Fibroblast of the aortic adventitia (primary cell): ENCODE results near the gene EFCAB12. TPM values are rescaled to one million over a fixed set of nuclear protein-coding genes. Genes with fewer than 3 reads are reported as not detected.
A peak's percentile ranks its signal among the peaks of the same experiment; 100 is the strongest.
"Not testable (repeated sequence)": the region's sequence is repeated elsewhere in the genome, so short reads cannot be mapped to it uniquely, and the experiment has no call there.

Source experiments
- DNase-seq: peaks from one replicate; pipeline ENCODE4 v3.0.0-alpha.2; 2010; ENCODE audit warnings: low read depth
- H3K4me3 ChIP-seq: 2 replicates; pipeline ENCODE4 v1.5.1; 2011; ENCODE audit warnings: low read depth, mild to moderate bottlenecking, control low read depth, low read length, moderate library complexity
- CTCF ChIP-seq: IDR thresholded peaks from 2 replicates; pipeline ENCODE4 v1.5.1; 2011; ENCODE audit warnings: mild to moderate bottlenecking, low read length, control low read depth, inconsistent platforms; ENCODE audit not compliant: insufficient read depth
- total RNA-seq: library from RNA; depleted of rRNA; stranded (reverse); fragments of >200 nt; gene quantifications from 2 replicates; pipeline ENCODE4 v1.2.3, GENCODE V29; 2012; ENCODE audit warnings: low replicate concordance

EFCAB12 gene
- total RNA-seq, 1 donor, result under 0.01 TPM

DNA sequence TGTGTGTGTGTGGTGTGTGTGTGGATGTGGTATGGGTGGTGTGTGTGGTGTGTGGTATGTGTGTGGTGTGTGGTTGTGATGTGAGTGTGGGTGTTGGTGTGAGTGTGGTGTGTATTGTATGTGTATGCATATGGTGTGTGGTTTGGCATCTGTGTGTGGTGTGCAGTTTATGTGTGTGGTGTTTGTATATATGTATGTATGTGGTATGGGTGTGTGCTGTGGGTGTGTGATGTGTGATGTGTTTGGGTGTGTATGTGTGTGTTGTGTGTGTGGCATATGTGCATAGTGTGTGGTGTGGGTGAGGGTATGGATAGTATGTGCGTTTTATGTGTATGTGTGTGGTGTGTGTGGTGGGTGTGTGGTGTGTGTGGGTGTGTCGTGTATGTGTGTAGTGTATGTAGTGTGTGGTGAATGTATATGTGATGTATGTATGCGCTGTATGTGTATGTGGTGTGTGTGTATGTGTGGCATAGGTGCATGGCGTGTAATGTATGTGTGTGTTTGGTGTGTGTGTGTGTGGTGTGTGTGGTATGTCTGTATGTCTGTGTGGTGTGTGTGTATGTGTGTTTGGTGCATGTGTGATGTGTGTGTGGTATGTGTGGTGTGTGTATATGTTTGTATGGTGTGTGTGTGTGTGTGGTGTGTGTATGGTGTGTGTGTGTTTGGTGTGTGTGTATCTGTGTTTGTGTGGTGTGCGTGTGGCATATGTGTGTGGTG is 58.0 kb downstream of the EFCAB12 start:
- DNase-seq, result no peak
- TF ChIP-seq CTCF, result no peak
- no peak overlapping the region for H3K4me3 ChIP-seq

- no peak for DNase-seq
- TF ChIP-seq CTCF, result no peak
- no peak overlapping the region for H3K4me3 ChIP-seq
These were observed 58.7 kb downstream of the EFCAB12 start for GRCh38 chr3:129369711-129370110.

DNA sequence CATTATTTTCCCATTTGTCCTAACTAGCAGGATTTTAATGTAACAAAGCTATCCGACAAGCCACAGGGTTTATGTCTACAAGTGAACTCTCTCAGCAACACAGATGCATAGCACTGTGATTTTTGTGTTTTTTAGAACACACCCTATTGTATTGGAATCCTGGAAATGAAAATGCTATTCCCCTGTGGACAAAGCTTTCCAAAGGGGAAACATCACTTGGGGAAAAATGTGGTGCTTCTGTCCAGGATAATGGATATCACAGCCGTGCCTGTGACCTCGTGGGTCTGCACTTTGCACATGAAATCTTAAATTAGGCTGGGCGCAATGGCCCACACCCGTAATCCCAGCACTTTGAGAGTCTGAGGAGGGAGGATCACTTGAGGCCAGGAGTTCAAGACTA is 60.6 kb downstream of the EFCAB12 start:
- no peak overlapping the region for H3K4me3 ChIP-seq
- DNase-seq, result no peak
- no peak for TF ChIP-seq CTCF

- DNase-seq, result no peak
- H3K4me3 ChIP-seq, result no peak overlapping the region
- no peak for TF ChIP-seq CTCF
These were observed 62.1 kb downstream of the EFCAB12 start for GRCh38 chr3:129366312-129366831.

DNA sequence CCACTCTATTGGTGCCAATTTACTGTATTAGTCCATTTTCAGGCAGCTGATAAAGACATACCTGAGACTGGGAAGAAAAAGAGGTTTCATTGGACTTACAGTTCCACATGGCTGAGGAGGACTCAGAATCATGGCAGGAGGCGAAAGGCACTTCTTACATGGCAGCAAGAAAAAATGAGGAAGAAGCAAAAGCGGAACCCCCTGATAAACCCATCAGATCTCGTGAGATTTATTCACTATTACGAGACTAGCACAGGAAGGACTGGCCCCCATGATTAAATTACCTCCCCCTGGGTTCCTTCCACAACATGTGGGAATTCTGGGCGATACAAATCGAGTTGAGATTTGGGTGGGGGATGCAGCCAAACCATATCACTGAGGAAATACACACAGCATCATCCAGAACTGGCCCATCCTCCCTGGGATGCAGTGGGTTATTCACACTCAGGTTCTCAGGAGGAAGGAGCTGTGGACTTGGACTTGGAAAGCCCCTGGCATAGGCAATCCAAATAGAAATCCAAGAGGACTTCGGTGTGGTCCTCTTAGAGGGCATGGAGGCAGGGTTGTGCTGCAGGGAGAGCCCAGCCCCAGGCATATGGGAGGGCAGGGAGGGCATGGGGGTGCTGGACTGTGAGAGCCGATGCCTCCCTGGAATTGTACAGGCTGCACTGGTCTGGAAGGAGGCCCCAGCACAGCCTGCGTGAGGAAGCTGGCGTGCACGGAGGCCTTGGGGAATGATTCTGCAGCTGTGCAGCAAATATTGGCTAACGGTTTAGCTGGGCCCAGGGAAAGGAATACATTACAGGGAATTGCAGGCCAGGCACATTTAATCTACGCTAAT is 62.9 kb downstream of the EFCAB12 start:
- no peak overlapping the region for H3K4me3 ChIP-seq
- no peak for TF ChIP-seq CTCF
- peak; percentile 31 for DNase-seq

DNA sequence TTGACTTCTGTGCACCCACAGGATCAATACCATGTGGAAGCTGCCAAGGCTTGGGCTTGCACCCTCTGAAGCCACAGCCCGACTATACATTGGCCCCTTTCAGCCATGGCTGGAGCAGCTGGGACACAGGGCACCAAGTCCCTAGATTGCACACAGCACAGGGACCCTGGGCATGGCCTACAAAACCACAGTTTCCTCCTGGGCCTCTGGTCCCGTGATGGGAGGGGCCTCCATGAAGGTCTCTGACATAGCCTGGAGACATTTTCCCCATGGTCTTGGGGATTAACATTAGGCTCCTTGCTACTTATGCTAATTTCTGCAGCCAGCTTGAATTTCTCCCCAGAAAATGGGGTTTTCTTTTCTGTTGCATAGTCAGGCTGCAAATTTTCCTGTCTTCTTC is 63.6 kb downstream of the EFCAB12 start:
- not testable (repeated sequence) for DNase-seq, H3K4me3 ChIP-seq

GRCh38 chr3:129363356-129363755 is 65.1 kb downstream of the EFCAB12 start:
- not testable (repeated sequence) for DNase-seq, H3K4me3 ChIP-seq
